Loucy (cell line): Measurements from ENCODE around the gene GLRX.

Experiments used
- CTCF ChIP-seq: fragments of 200-600 bp; sonication (generic); conservative IDR thresholded peaks from 2 replicates; pipeline ENCODE4 v1.5.1; 2014; ENCODE audit warnings: mild to moderate bottlenecking, antibody characterized with exemption, low read length
- EZH2phosphoT487 ChIP-seq: fragments of 200-600 bp; IDR thresholded peaks from 2 replicates; pipeline ENCODE4 v1.6.1; 2018; ENCODE audit warnings: antibody characterized with exemption, mild to moderate bottlenecking, moderate library complexity, borderline replicate concordance

DNA sequence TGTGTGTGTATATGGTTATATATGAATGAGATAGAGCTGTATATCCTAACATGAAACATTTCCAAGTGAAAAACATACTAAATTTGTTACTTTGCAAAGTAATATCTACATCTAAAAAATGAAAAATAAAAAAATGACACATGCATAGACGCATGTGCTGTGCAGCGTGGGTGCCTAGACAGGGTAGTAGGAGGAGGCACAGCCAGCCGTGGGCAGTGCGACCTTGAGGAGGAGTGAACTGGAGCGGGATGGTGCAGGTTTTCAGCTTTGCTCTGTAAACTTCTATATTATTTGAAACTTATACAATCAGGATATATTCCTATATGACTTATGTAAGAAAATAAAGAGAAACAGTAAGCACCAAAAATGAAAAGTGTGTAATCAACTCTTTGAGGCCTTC lies 15.0 kb upstream of the GLRX start:
- TF ChIP-seq CTCF (no peak), EZH2phosphoT487 (no peak)
